HG03045 (cell line): ENCODE results near the gene CCDC14.
"Not testable (repeated sequence)": the region's sequence is repeated elsewhere in the genome, so short reads cannot be mapped to it uniquely, and the experiment has no call there.

Experiments used
- ATAC-seq: cut with Tn5 transposase; IDR thresholded peaks from one replicate; pipeline ENCODE4 v1.9.1; 2021; ENCODE audit warnings: mild to moderate bottlenecking, moderate library complexity; ENCODE audit not compliant: unreplicated experiment

The CCDC14 gene

GRCh38 chr3:123966799-123967198 lies 5.8 kb upstream of the CCDC14 start:
- not testable (repeated sequence) for ATAC-seq

- not testable (repeated sequence) for ATAC-seq
Measured at GRCh38 chr3:123964793-123965192, 3.8 kb upstream of the CCDC14 start.

GRCh38 chr3:123961508-123961856 lies 453 bp upstream of the CCDC14 start:
- no peak for ATAC-seq

GRCh38 chr3:123953735-123954134 lies 7.3 kb downstream of the CCDC14 start:
- no peak for ATAC-seq

GRCh38 chr3:123952844-123953520 lies 8.0 kb downstream of the CCDC14 start:
- ATAC-seq: no peak

- ATAC-seq: no peak
Measured at GRCh38 chr3:123951522-123952447, 9.2 kb downstream of the CCDC14 start.

- no peak for ATAC-seq
Measured at GRCh38 chr3:123949641-123950040, 11.4 kb downstream of the CCDC14 start.

- no peak for ATAC-seq
Measured at GRCh38 chr3:123948449-123948848, 12.6 kb downstream of the CCDC14 start.

GRCh38 chr3:123947482-123947881 lies 13.5 kb downstream of the CCDC14 start:
- ATAC-seq: no peak

GRCh38 chr3:123941542-123941941 lies 19.5 kb downstream of the CCDC14 start:
- no peak for ATAC-seq

GRCh38 chr3:123941121-123941520 lies 19.9 kb downstream of the CCDC14 start:
- no peak for ATAC-seq

- ATAC-seq: no peak
Measured at GRCh38 chr3:123939706-123940105, 21.3 kb downstream of the CCDC14 start.

GRCh38 chr3:123936400-123936799 lies 24.6 kb downstream of the CCDC14 start:
- no peak for ATAC-seq

GRCh38 chr3:123935830-123936229 lies 25.2 kb downstream of the CCDC14 start:
- ATAC-seq: no peak

GRCh38 chr3:123934250-123934649 lies 26.8 kb downstream of the CCDC14 start:
- ATAC-seq: no peak

GRCh38 chr3:123930445-123930844 lies 30.6 kb downstream of the CCDC14 start:
- ATAC-seq: no peak

- ATAC-seq: no peak
Measured at GRCh38 chr3:123929325-123929724, 31.7 kb downstream of the CCDC14 start.

GRCh38 chr3:123926396-123926795 lies 34.6 kb downstream of the CCDC14 start:
- no peak for ATAC-seq

GRCh38 chr3:123920868-123921267 lies 40.2 kb downstream of the CCDC14 start:
- no peak for ATAC-seq

GRCh38 chr3:123920383-123920782 lies 40.6 kb downstream of the CCDC14 start:
- ATAC-seq: no peak

- no peak for ATAC-seq
Measured at GRCh38 chr3:123919353-123919752, 41.7 kb downstream of the CCDC14 start.

GRCh38 chr3:123914829-123915228 lies 46.2 kb downstream of the CCDC14 start:
- no peak for ATAC-seq
